ENCODE data around the gene MEGF8.

MEGF8 gene

DNA sequence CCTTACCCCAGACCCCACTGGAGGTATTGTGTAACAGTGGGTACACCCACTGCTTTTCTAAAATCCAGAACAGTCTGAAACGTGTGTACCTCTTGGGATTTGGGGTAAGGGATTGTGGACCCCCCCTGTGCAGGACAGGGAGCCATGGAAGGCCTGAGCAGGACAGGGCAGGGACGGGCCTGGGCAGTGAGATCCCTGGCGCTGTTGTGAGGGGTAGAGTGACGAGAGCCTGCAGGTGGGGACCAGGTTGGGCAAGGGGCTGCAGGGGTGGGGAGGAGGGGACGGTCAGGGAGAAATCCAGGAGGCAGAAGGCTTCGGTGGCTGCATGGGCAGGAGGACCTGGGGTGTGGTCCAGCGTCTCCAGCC lies 36.1 kb downstream of the MEGF8 start:
- Histone ChIP-seq H3K9me3 (peaks cover 0 to 3% (median 0%) of the 10 kb centered on the region in 3 donors), H3K4me3 (no peak overlapping the region), H3K27ac (no peak overlapping the region), H3K36me3 (peaks cover 36 to 76% (median 65%) of the 10 kb centered on the region in 3 donors), H3K4me1 (peaks cover 0 to 14% (median under 1%) of the 10 kb centered on the region in 4 donors), H3K27me3 (no peaks in the 10 kb centered on the region)
- intact Hi-C loops (cut with DNase I; ENCODE audit: low total_unique reads): no loop called here
- TF ChIP-seq, protein P1, sequence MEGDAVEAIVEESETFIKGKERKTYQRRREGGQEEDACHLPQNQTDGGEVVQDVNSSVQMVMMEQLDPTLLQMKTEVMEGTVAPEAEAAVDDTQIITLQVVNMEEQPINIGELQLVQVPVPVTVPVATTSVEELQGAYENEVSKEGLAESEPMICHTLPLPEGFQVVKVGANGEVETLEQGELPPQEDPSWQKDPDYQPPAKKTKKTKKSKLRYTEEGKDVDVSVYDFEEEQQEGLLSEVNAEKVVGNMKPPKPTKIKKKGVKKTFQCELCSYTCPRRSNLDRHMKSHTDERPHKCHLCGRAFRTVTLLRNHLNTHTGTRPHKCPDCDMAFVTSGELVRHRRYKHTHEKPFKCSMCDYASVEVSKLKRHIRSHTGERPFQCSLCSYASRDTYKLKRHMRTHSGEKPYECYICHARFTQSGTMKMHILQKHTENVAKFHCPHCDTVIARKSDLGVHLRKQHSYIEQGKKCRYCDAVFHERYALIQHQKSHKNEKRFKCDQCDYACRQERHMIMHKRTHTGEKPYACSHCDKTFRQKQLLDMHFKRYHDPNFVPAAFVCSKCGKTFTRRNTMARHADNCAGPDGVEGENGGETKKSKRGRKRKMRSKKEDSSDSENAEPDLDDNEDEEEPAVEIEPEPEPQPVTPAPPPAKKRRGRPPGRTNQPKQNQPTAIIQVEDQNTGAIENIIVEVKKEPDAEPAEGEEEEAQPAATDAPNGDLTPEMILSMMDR (IDR thresholded peaks at IDR 0.05): no peak
- no peak for DNase-seq

DNA sequence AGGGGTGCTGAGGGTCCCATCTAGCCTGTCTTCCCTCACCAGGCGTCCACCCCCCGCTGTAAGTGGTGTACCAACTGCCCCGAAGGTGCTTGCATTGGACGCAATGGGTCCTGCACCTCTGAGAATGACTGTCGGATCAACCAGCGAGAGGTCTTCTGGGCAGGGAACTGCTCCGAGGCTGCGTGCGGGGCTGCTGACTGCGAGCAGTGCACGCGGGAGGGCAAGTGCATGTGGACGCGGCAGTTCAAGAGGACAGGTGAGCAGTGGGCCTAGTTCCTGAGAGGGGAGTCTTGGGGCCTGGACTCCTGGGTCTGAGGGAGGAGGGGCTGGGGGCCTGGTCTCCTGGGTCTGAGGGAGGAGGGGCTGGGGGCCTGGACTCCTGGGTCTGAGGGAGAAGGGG lies 36.9 kb downstream of the MEGF8 start:
- Histone ChIP-seq H3K4me3 (no peak overlapping the region), H3K4me1 (peaks cover 0 to 15% (median 3%) of the 10 kb centered on the region in 4 donors), H3K27me3 (no peaks in the 10 kb centered on the region), H3K27ac (no peak overlapping the region), H3K36me3 (peaks cover 27 to 71% (median 57%) of the 10 kb centered on the region in 3 donors), H3K9me3 (peaks cover 0 to 3% (median 0%) of the 10 kb centered on the region in 3 donors)
- DNase-seq: no peak
- TF ChIP-seq, protein P1 (IDR thresholded peaks at IDR 0.05): no peak
- intact Hi-C loops (cut with DNase I; ENCODE audit: low total_unique reads): no loop called here

DNA sequence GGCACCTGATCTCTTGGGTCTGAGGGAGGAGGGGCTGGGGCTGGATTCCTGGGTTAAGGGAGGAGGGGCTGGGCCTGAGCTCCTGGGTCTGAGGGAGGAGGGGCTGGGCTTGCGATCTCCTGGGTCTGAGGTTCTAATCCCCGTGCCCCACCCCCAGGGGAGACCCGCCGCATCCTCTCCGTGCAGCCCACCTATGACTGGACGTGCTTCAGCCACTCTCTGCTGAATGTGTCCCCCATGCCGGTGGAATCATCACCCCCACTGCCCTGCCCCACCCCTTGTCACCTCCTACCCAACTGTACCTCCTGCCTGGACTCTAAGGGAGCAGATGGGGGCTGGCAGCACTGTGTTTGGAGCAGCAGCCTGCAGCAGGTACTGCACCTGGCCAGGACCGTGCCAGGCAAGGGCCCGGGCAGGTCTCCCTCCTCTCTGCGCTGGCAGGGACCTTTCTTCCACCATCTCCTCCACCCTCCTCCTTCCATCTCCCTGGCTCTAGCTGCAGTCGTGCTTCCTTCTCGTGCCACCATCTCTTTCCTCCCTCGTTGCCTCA lies 37.5 kb downstream of the MEGF8 start:
- peaks cover 24 to 65% (median 51%) of the 10 kb centered on the region in 3 donors for H3K36me3 ChIP-seq
- intact Hi-C loops (cut with DNase I; ENCODE audit: low total_unique reads): no loop called here

DNA sequence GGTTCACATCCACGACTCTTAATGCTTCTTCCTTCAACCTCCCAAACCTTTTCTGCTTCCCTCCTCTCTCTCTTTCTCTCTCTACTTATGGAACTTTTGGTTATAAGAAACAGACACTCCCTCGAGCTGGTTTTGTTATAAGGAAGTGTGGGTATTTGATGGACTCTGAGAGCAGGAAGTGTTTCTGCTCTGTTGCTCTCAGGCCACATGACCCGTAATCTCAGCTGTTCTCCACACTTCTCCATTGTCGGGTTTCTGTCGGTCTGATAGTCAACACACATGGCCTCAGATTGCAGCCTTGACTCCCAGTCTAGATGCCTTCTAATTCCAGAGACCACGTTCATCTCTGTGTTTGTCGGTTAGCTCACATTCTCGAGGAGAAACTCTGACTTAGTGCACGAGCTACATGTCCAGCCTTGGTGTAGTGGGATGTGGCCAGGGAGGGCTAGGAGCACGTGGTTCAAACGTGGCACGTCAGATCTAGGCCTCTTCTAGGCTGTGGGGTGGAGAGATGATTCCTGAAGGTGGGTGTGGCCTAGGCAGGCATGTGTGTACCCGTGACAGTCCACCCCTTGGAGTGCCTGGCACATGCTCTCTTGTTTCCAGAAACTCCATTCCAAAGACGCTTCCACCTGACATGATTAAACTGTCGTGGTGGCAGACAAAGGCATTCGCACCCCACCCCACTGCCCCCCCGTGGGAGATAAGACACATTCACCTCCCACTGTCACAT lies 38.3 kb downstream of the MEGF8 start:
- peaks cover 0 to 15% (median 3%) of the 10 kb centered on the region in 4 donors for H3K4me1 ChIP-seq
- no peak overlapping the region for H3K27ac ChIP-seq
- H3K27me3 ChIP-seq: no peaks in the 10 kb centered on the region
- intact Hi-C loops (cut with DNase I; ENCODE audit: low total_unique reads): no loop called here
- peaks cover 0 to 3% (median 0%) of the 10 kb centered on the region in 3 donors for H3K9me3 ChIP-seq
- TF ChIP-seq, protein P1 (IDR thresholded peaks at IDR 0.05): no peak
- no peak for DNase-seq
- no peak overlapping the region for H3K4me3 ChIP-seq
- H3K36me3 ChIP-seq: peaks cover 24 to 61% (median 48%) of the 10 kb centered on the region in 3 donors

More for the DNA sequence above, 37.5 kb downstream of the MEGF8 start:
- TF ChIP-seq, protein P1 (IDR thresholded peaks at IDR 0.05): no peak
- peaks cover 0 to 15% (median 3%) of the 10 kb centered on the region in 4 donors for H3K4me1 ChIP-seq
- no peak overlapping the region for H3K4me3 ChIP-seq
- H3K27me3 ChIP-seq: no peaks in the 10 kb centered on the region
- peaks cover 0 to 3% (median 0%) of the 10 kb centered on the region in 3 donors for H3K9me3 ChIP-seq
- no peak overlapping the region for H3K27ac ChIP-seq
- no peak for DNase-seq

DNA sequence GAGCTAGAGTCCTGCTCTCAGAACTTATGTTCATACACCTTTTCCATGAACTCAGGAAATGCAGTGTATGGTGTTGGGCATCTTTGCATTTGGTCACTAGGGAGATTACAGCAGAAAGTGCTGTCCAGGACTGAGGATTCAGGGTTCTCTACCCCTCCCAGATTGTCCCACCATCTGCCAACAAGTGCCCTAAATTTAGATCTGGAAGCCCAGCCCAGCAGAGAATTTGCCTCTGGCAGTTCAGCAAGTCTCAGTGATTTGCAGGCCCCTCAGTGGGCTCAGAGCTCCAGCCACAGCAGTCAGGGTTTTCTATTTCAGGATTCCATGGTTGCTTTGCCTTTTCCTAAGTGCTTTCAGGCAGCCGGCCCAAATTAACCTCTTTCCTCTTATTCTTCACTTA lies 41.2 kb downstream of the MEGF8 start:
- Histone ChIP-seq H3K36me3 (peaks cover 19 to 51% (median 39%) of the 10 kb centered on the region in 3 donors), H3K27me3 (no peaks in the 10 kb centered on the region), H3K27ac (no peak overlapping the region), H3K9me3 (peaks cover 0 to 3% (median 0%) of the 10 kb centered on the region in 3 donors), H3K4me1 (peaks cover 0 to 15% (median 3%) of the 10 kb centered on the region in 4 donors), H3K4me3 (no peak overlapping the region)
- intact Hi-C loops (cut with DNase I; ENCODE audit: low total_unique reads): no loop called here
- TF ChIP-seq, protein P1 (IDR thresholded peaks at IDR 0.05): no peak
- DNase-seq: no peak
